Measurements from ENCODE around the gene CCDC106. TPM values are rescaled to one million over a fixed set of nuclear protein-coding genes. Genes with fewer than 3 reads are reported as not detected.

CCDC106 gene
- total RNA-seq, 2 donors from 2014 or later = 2.9 to 13.6 TPM

GRCh38 chr19:55690109-55690768 is 42.2 kb downstream of the CCDC106 start:
- H3K27ac Mint-ChIP-seq = no peak overlapping the region
- no peaks in the 10 kb centered on the region for H3K9me3 Mint-ChIP-seq
- no peak for DNase-seq (ENCODE audit: low spot score in 2 of 2)
- ATAC-seq = no peak
- H3K36me3 Mint-ChIP-seq = no peaks in the 10 kb centered on the region

- no peak overlapping the region for H3K27ac Mint-ChIP-seq
- DNase-seq (ENCODE audit: low spot score in 2 of 2) (peak in 1 of 2 donors; percentile 44), ATAC-seq (no peak)
- no peaks in the 10 kb centered on the region for H3K9me3 Mint-ChIP-seq
- no peaks in the 10 kb centered on the region for H3K36me3 Mint-ChIP-seq
These were observed 42.9 kb downstream of the CCDC106 start for GRCh38 chr19:55690769-55691545.

DNA sequence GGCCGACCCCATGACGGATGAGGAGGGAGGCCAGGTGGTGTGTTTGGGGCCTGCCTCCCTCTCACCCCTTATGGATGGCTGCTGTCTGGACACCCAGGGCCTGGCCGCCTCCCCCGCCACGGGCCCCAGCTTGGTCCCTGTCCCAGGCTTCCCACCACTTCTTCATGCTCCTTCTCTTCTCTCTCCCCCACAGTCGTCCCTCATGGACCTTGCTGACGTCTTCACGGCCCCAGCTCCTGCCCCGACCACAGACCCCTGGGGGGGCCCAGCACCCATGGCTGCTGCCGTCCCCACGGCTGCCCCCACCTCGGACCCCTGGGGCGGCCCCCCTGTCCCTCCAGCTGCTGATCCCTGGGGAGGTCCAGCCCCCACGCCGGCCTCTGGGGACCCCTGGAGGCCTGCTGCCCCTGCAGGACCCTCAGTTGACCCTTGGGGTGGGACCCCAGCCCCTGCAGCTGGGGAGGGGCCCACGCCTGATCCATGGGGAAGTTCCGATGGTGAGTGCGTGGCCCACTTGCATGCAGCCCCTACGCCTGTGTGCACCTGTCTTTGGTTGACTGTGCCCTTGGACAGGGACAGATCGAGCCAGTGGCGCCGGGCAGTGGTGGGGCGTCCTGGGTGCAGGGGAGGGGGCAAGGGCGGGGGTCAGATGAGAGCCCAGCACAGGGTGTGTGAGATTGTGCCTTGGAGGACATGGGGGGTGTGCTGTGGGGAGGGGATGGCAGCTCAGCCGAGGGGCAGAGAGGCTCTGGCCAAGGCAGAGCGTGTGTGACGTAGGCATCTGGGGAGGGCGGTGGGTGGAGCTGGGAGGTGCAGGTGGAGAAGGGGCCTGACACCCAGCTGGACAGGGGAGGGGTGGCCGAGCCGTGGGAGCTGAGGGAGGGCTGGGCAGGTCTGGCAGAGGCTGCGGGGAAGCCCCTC is 43.8 kb downstream of the CCDC106 start:
- H3K9me3 Mint-ChIP-seq = no peaks in the 10 kb centered on the region
- H3K36me3 Mint-ChIP-seq = no peaks in the 10 kb centered on the region
- no peak overlapping the region for H3K27ac Mint-ChIP-seq
- peak in 1 of 2 donors; percentile 28 for DNase-seq (ENCODE audit: low spot score in 2 of 2)
- ATAC-seq = no peak

- no peak overlapping the region for H3K27ac Mint-ChIP-seq
These were observed 44.7 kb downstream of the CCDC106 start for GRCh38 chr19:55692681-55693081.

GRCh38 chr19:55693336-55693974 is 45.4 kb downstream of the CCDC106 start:
- no peaks in the 10 kb centered on the region for H3K9me3 Mint-ChIP-seq
- H3K36me3 Mint-ChIP-seq = no peaks in the 10 kb centered on the region
- no peak for DNase-seq (ENCODE audit: low spot score in 2 of 2)
- peak overlapping the region in 1 of 2 donors; percentile 37 for H3K27ac Mint-ChIP-seq
- no peak for ATAC-seq

More at GRCh38 chr19:55692681-55693081, 44.7 kb downstream of the CCDC106 start:
- Mint-ChIP-seq H3K36me3 (no peaks in the 10 kb centered on the region), H3K9me3 (no peaks in the 10 kb centered on the region)
- ATAC-seq (no peak), DNase-seq (ENCODE audit: low spot score in 2 of 2) (no peak)

- Mint-ChIP-seq H3K27ac (no peak overlapping the region), H3K9me3 (no peaks in the 10 kb centered on the region), H3K36me3 (no peaks in the 10 kb centered on the region)
- DNase-seq (ENCODE audit: low spot score in 2 of 2) (no peak), ATAC-seq (no peak)
These were observed 46.2 kb downstream of the CCDC106 start for GRCh38 chr19:55694241-55694655.

DNA sequence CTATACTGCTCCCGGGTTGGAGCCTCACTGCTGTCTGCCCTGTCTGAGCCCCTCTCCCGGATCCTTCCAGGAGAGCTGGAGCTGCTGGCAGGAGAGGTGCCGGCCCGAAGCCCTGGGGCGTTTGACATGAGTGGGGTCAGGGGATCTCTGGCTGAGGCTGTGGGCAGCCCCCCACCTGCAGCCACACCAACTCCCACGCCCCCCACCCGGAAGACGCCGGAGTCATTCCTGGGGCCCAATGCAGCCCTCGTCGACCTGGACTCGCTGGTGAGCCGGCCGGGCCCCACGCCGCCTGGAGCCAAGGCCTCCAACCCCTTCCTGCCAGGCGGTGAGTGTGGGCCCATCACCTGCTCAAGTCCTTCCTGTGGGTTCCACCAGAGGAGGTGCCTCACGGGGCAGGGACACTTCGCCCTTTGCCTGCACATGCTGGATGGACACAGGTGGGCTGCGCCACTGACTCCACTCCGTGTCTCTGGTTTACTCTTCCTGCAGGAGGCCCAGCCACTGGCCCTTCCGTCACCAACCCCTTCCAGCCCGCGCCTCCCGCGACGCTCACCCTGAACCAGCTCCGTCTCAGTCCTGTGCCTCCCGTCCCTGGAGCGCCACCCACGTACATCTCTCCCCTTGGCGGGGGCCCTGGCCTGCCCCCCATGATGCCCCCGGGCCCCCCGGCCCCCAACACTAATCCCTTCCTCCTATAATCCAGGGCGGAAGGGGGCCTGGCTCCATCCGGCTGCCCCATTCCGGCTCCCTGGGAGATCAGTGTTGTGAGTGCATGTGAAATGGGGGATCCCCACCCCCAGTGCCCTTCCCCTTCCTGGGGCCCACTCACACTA is 46.9 kb downstream of the CCDC106 start:
- Mint-ChIP-seq H3K27ac (no peak overlapping the region), H3K9me3 (no peaks in the 10 kb centered on the region), H3K36me3 (no peaks in the 10 kb centered on the region)

GRCh38 chr19:55695511-55696290 is 47.7 kb downstream of the CCDC106 start:
- DNase-seq (ENCODE audit: low spot score in 2 of 2) = peak in 1 of 2 donors; percentile 4
- Mint-ChIP-seq H3K36me3 (peaks cover 0 to 5% of the 10 kb centered on the region in 2 donors), H3K27ac (peak overlapping the region in 1 of 2 donors; percentile 49), H3K9me3 (no peaks in the 10 kb centered on the region)
- no peak for ATAC-seq

More for the DNA sequence above, 46.9 kb downstream of the CCDC106 start:
- ATAC-seq (no peak), DNase-seq (ENCODE audit: low spot score in 2 of 2) (peak in 1 of 2 donors; percentile 52)

DNA sequence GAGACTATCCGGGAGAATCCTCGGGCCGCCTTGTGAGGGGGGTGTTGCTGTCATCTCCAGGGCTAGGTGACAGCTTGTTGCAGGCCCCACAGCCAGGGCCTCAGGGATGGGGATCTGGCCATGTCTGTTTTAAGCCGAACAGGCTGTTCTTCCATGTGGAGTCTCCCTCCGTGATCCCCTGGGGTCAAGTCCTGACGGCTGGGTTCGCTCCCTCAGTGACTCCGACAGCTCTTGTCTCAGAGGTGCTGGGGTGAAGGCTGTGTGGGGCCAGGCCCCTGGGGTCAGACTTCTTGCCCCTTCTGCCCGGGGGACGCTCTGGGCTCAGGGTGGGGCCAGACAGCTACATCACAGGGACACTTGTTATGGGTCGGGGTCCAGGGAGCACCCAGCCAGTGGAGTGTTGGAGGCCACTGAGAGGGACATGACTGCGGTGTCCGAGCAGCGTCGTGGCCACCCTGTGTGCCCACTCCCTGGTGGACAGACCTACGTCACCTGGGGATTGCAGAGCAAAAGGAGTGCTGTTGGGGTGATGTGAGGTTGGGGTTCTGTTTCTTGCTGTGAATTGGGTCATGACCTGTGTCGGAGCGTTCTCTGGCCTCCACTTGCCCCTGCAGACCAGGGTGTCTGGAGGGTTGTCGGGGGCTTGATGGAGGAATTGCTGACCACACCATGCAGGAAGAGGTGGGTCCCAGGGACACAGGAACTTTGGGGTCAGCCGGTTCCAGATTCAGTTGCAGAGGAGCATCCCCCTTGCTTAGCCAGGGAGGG is 48.5 kb downstream of the CCDC106 start:
- Mint-ChIP-seq H3K27ac (peak overlapping the region; percentile 49 to 65), H3K36me3 (peaks cover 0 to 6% of the 10 kb centered on the region in 2 donors), H3K9me3 (no peaks in the 10 kb centered on the region)
- ATAC-seq (no peak), DNase-seq (ENCODE audit: low spot score in 2 of 2) (peak in 1 of 2 donors; percentile 52)

DNA sequence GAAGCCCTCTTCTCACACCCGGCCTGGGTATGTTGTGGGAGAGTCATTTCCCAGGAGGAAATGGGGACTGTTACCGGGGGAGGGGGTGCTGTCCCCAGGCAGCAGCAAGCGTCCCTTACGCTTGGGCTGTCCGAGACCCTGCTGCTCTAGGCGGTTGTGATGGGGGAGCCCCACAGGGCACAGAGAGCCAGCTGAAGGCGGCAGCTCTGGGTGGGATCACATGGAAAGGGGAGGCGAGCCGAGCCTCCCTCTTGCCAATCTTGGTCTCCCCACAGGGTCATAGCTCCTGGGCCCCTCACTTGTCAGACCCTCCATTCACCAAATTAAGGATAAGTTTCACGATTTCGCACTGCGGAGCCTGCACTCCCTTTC is 49.0 kb downstream of the CCDC106 start:
- H3K36me3 Mint-ChIP-seq = peaks cover 0 to 6% of the 10 kb centered on the region in 2 donors
- DNase-seq (ENCODE audit: low spot score in 2 of 2) (peak in 1 of 2 donors; percentile 48), ATAC-seq (no peak)
- H3K9me3 Mint-ChIP-seq = no peaks in the 10 kb centered on the region
- H3K27ac Mint-ChIP-seq = peak overlapping the region; percentile 49 to 65

DNA sequence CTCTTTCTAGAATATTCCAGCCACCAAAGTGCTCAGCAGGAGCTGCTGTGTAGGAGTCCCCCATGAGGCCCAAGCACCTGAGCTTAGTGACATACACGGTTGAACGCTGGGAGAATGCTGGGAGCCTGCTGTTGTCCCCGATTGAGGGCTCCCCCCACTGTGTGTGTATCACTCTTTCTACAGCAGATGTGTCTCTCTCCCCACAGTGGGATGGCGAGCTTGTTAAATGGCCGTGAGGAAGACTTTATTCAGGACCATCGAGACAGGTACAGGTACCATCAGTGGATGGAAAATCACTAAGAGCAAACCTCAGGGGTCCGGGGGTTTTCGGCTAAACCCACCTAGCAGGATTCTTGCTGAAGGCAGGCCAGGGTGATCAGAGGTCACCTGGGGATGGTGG is 49.7 kb downstream of the CCDC106 start:
- DNase-seq (ENCODE audit: low spot score in 2 of 2) = peak in 1 of 2 donors; percentile 7
- no peaks in the 10 kb centered on the region for H3K9me3 Mint-ChIP-seq
- no peak overlapping the region for H3K27ac Mint-ChIP-seq
- ATAC-seq = no peak
- peaks cover 0 to 6% of the 10 kb centered on the region in 2 donors for H3K36me3 Mint-ChIP-seq

DNA sequence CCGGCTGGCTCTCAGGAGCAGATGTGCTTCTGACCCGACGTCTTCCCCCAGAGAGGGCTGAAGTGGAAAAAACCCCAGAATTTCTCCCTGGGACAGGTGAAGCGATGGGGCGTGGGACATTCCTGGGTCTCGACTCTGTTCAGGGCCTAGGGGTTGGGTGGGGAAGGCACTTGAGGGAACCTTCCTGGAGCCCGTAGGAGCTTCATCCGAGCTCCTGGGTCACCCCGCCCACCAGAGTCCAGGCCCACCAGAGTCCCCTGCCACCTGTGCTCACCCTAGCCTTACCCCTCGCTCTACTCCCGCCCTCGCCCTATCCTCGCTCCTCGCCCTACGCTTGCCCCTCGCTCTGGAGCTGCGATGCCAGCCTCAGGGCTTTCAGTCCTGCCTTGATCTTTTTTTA is 50.2 kb downstream of the CCDC106 start:
- Mint-ChIP-seq H3K27ac (peak overlapping the region in 1 of 2 donors; percentile 32), H3K9me3 (no peaks in the 10 kb centered on the region), H3K36me3 (peaks cover 0 to 6% of the 10 kb centered on the region in 2 donors)
- DNase-seq (ENCODE audit: low spot score in 2 of 2) = peak in 1 of 2 donors; percentile 45
- ATAC-seq = no peak

GRCh38 chr19:55699221-55699620 is 51.2 kb downstream of the CCDC106 start:
- DNase-seq (ENCODE audit: low spot score in 2 of 2) (no peak), ATAC-seq (no peak)
- no peak overlapping the region for H3K27ac Mint-ChIP-seq
- peaks cover 0 to 10% of the 10 kb centered on the region in 2 donors for H3K36me3 Mint-ChIP-seq
- H3K9me3 Mint-ChIP-seq = no peaks in the 10 kb centered on the region

DNA sequence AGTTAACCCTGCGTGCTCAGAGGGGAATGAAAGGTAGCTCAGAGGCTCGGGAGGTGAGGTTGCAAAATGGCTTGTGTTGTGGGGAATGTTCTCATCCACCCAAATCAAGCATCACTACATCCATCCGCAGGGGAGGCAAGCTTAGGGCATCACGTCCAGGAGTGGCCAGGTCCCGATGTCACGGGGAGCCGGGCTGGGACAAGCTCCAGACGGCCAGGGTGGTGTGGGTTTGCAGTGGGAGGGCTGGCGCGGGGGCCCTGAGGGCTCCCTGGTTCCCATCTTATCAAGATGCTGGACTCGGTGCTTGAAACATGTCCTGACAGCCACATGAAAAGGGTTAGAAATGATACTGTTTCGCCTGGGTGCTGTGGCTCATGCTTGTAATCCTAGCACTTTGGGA is 52.8 kb downstream of the CCDC106 start:
- DNase-seq (ENCODE audit: low spot score in 2 of 2) = no peak
- Mint-ChIP-seq H3K27ac (no peak overlapping the region), H3K9me3 (no peaks in the 10 kb centered on the region), H3K36me3 (peaks cover 4 to 19% of the 10 kb centered on the region in 2 donors)
- no peak for ATAC-seq
